H1 (cell line): ENCODE results near the gene APEH. TPM values are rescaled to one million over a fixed set of nuclear protein-coding genes. Genes with fewer than 3 reads are reported as not detected.
"Not testable (repeated sequence)": the region's sequence is repeated elsewhere in the genome, so short reads cannot be mapped to it uniquely, and the experiment has no call there.

ENCODE experiments used
- CTCF ChIA-PET: fragments of 300-600 bp; sonication (Branson Sonifier 250); formaldehyde crosslinking; loops from one replicate; lab custom pipeline; 2021; ENCODE audit not compliant: partially characterized antibody; lab: Charles Lee
- POLR2A ChIA-PET: fragments of 300-600 bp; sonication (Branson Sonifier 250); formaldehyde crosslinking; loops from one replicate; lab custom pipeline; 2021; ENCODE audit warnings: inconsistent platforms; ENCODE audit not compliant: partially characterized antibody; lab: Charles Lee
- DNase-seq, 2 experiments: peaks; one replicate each; pipeline versions ENCODE4 v3.0.0 to v3.0.0-alpha.2; 2010 to 2022; ENCODE audit warnings: low spot score in 2 of 2, low read depth in 1 of 2, mixed read lengths in 1 of 2
- FAIRE-seq: peaks from 2 replicates; lab custom pipeline; 2011; peaks lifted over from hg19 to GRCh38; lab: Jason Lieb, UNC
- H2AFZ ChIP-seq: 2 replicates; pipeline ENCODE4 v1.8.1; 2012; ENCODE audit warnings: low read length, inconsistent platforms
- H2AK5ac ChIP-seq: 2 replicates; pipeline ENCODE4 v1.6.1; 2013; ENCODE audit warnings: low read depth, low read length
- H2BK120ac ChIP-seq: replicated peaks from 2 replicates; pipeline ENCODE3; 2013; ENCODE audit warnings: low read depth, low read length, inconsistent platforms
- H2BK12ac ChIP-seq: 2 replicates; pipeline ENCODE4 v1.6.1; 2013; ENCODE audit warnings: low read depth, low read length
- H2BK15ac ChIP-seq: 2 replicates; pipeline ENCODE4 v1.6.1; 2013; ENCODE audit warnings: low read length
- H2BK20ac ChIP-seq: 2 replicates; pipeline ENCODE4 v1.6.1; 2013; ENCODE audit warnings: low read length
- H2BK5ac ChIP-seq: 2 replicates; pipeline ENCODE4 v1.6.1; 2013; ENCODE audit warnings: low read depth, low read length
- H3K14ac ChIP-seq: 2 replicates; pipeline ENCODE4 v1.6.1; 2013; ENCODE audit warnings: inconsistent platforms; ENCODE audit not compliant: insufficient read length
- H3K18ac ChIP-seq: 2 replicates; pipeline ENCODE4 v1.6.1; 2013; ENCODE audit warnings: low read length; ENCODE audit errors: extremely low read depth
- H3K23ac ChIP-seq: 2 replicates; pipeline ENCODE4 v1.6.1; 2013; ENCODE audit warnings: inconsistent platforms; ENCODE audit not compliant: insufficient read length
- H3K23me2 ChIP-seq: 2 replicates; pipeline ENCODE4 v1.6.1; 2013; ENCODE audit warnings: low read depth, low read length
- H3K27ac ChIP-seq: 2 replicates; pipeline ENCODE4 v1.6.1; 2011; ENCODE audit warnings: low read depth, low read length, inconsistent platforms
- H3K27me3 ChIP-seq, 4 experiments: replicated peaks in 1 of 4; 1 replicate in 1 of 4; 2 replicates in 3 of 4; pipeline versions ENCODE4 v1.6.1 to v1.8.1; 2011 to 2013; ENCODE audit warnings: low read length in 3 of 4, mild to moderate bottlenecking in 3 of 4, inconsistent platforms in 2 of 4, mixed read lengths in 2 of 4, moderate library complexity in 1 of 4; ENCODE audit not compliant: control insufficient read depth in 3 of 4, insufficient read depth in 3 of 4; ENCODE audit errors: extremely low read depth in 1 of 4
- H3K36me3 ChIP-seq, 4 experiments: 2 replicates each; pipeline versions ENCODE4 v1.6.1 to v1.8.1; 2011 to 2013; ENCODE audit warnings: mild to moderate bottlenecking in 4 of 4, low read length in 3 of 4, moderate library complexity in 2 of 4, control low read depth in 1 of 4, inconsistent platforms in 1 of 4; ENCODE audit not compliant: insufficient read depth in 4 of 4, control insufficient read depth in 2 of 4
- H3K4ac ChIP-seq: replicated peaks from 2 replicates; pipeline ENCODE3; 2013; ENCODE audit warnings: low read length, low read depth, mixed read lengths, inconsistent platforms; ENCODE audit not compliant: insufficient read length
- H3K4me1 ChIP-seq, 4 experiments: replicated peaks in 1 of 4; 1 replicate in 1 of 4; 2 replicates in 3 of 4; pipeline versions ENCODE4 v1.6.1 to v1.8.1; 2011 to 2013; ENCODE audit warnings: low read length in 3 of 4, inconsistent platforms in 2 of 4, mixed read lengths in 1 of 4; ENCODE audit not compliant: insufficient read depth in 4 of 4, control insufficient read depth in 3 of 4
- H3K4me2 ChIP-seq, 2 experiments: 2 replicates each; pipeline versions ENCODE4 v1.6.1 to v1.8.1; 2011 to 2013; ENCODE audit warnings: low read depth in 2 of 2, low read length in 2 of 2, control low read depth in 1 of 2, inconsistent platforms in 1 of 2, mild to moderate bottlenecking in 1 of 2; ENCODE audit not compliant: insufficient read depth in 1 of 2
- H3K4me3 ChIP-seq, 4 experiments: fragments of 200-600, 300-600 bp in 1 of 4; sonication (generic), shearing (Covaris generic), sonication (Bioruptor Twin) in 1 of 4; 2 replicates each; pipeline versions ENCODE4 v1.5.1 to v1.8.1; 2011 to 2016; ENCODE audit warnings: low read length in 4 of 4, low read depth in 3 of 4, control low read depth in 2 of 4, inconsistent platforms in 2 of 4, mild to moderate bottlenecking in 2 of 4, mixed read lengths in 1 of 4, moderate library complexity in 1 of 4; ENCODE audit not compliant: insufficient read depth in 2 of 4; ENCODE audit errors: extremely low read depth in 1 of 4
- H3K56ac ChIP-seq: replicated peaks from 2 replicates; pipeline ENCODE3; 2013; ENCODE audit warnings: low read depth, mild to moderate bottlenecking, mixed read lengths, low read length, inconsistent platforms; ENCODE audit not compliant: insufficient read length
- H3K79me1 ChIP-seq: 2 replicates; pipeline ENCODE4 v1.6.1; 2013; ENCODE audit warnings: low read depth, low read length, control low read depth
- H3K79me2 ChIP-seq, 2 experiments: 2 replicates each; pipeline versions ENCODE4 v1.6.1 to v1.8.1; 2012 to 2013; ENCODE audit warnings: low read length in 2 of 2, mild to moderate bottlenecking in 2 of 2, inconsistent platforms in 1 of 2; ENCODE audit not compliant: insufficient read depth in 2 of 2, control insufficient read depth in 1 of 2
- H3K9ac ChIP-seq, 4 experiments: replicated peaks in 1 of 4; 1 replicate in 1 of 4; 2 replicates in 3 of 4; pipeline versions ENCODE4 v1.6.1 to v1.8.1; 2011 to 2013; ENCODE audit warnings: low read depth in 3 of 4, low read length in 3 of 4, control low read depth in 2 of 4, mild to moderate bottlenecking in 2 of 4, moderate library complexity in 2 of 4, inconsistent platforms in 1 of 4; ENCODE audit errors: extremely low read depth in 1 of 4
- H3K9me3 ChIP-seq, 2 experiments: 2 replicates each; pipeline versions ENCODE4 v1.6.1 to v1.8.1; 2012 to 2013; ENCODE audit warnings: mild to moderate bottlenecking in 2 of 2, moderate library complexity in 2 of 2, control low read depth in 1 of 2, inconsistent platforms in 1 of 2, low read depth in 1 of 2, low read length in 1 of 2, mixed read lengths in 1 of 2; ENCODE audit not compliant: insufficient read depth in 2 of 2
- H4K20me1 ChIP-seq, 2 experiments: replicated peaks in 1 of 2; 2 replicates each; pipeline versions ENCODE3 to v1.8.1; 2011 to 2013; ENCODE audit warnings: inconsistent platforms in 2 of 2, low read length in 2 of 2, mild to moderate bottlenecking in 1 of 2; ENCODE audit not compliant: insufficient read depth in 2 of 2, control insufficient read depth in 1 of 2
- H4K5ac ChIP-seq: 2 replicates; pipeline ENCODE4 v1.6.1; 2013; ENCODE audit warnings: low read length, low read depth, mixed read lengths, inconsistent platforms; ENCODE audit not compliant: insufficient read length
- H4K8ac ChIP-seq: 2 replicates; pipeline ENCODE4 v1.8.0; 2013; ENCODE audit warnings: mild to moderate bottlenecking, moderate library complexity, low read length, inconsistent platforms; ENCODE audit not compliant: insufficient read depth; ENCODE audit errors: extremely low read depth
- H4K91ac ChIP-seq: replicated peaks from 2 replicates; pipeline ENCODE3; 2013; ENCODE audit warnings: low read length, mixed read lengths, inconsistent platforms; ENCODE audit not compliant: insufficient read length
- WGBS, 2 experiments: shearing (Covaris generic) in 1 of 2; methylation state at CpG; one replicate each; pipeline versions ENCODE4 v1.1.6 to v1.1.7; 2013 to 2015; ENCODE audit warnings: low lambda C conversion rate in 2 of 2, mixed read lengths in 2 of 2, inconsistent platforms in 1 of 2, low coverage in 1 of 2, missing lambda C conversion rate in 1 of 2; ENCODE audit not compliant: insufficient replicate concordance in 2 of 2, insufficient coverage in 1 of 2, insufficient read length in 1 of 2; ENCODE audit errors: extremely low coverage in 1 of 2, missing lambda C conversion rate in 1 of 2; 5-methylcytosine and 5-hydroxymethylcytosine counted together
- polyA plus RNA-seq, 7 experiments: library from polyadenylated mRNA; depleted of rRNA in 3 of 7; stranded (reverse) in 5 of 7; unstranded in 2 of 7; fragments of >200 nt in 5 of 7; fragments of 200-250 nt in 2 of 7; gene quantifications; 1 replicate in 5 of 7; 2 replicates in 1 of 7; 4 replicates in 1 of 7; pipeline versions ENCODE4 v1.2.1 to v1.2.3, GENCODE V29; 2011 to 2013; ENCODE audit warnings: missing spikeins in 2 of 7, mixed read lengths in 2 of 7
- total RNA-seq: library from RNA; stranded (reverse); fragmentation: NEBNext Ultra II Directional; extraction: Animal tissue kit (Norgen Biotek cat#: 25700); gene quantifications from 2 replicates; pipeline ENCODE4 v1.2.1, GENCODE V29; 2021

APEH gene
- total and polyA plus RNA-seq, 2 of the 8 experiments (the other 6 are each of a cell fraction or from before 2014, with no cell fraction given) = 222 to 260 TPM

DNA sequence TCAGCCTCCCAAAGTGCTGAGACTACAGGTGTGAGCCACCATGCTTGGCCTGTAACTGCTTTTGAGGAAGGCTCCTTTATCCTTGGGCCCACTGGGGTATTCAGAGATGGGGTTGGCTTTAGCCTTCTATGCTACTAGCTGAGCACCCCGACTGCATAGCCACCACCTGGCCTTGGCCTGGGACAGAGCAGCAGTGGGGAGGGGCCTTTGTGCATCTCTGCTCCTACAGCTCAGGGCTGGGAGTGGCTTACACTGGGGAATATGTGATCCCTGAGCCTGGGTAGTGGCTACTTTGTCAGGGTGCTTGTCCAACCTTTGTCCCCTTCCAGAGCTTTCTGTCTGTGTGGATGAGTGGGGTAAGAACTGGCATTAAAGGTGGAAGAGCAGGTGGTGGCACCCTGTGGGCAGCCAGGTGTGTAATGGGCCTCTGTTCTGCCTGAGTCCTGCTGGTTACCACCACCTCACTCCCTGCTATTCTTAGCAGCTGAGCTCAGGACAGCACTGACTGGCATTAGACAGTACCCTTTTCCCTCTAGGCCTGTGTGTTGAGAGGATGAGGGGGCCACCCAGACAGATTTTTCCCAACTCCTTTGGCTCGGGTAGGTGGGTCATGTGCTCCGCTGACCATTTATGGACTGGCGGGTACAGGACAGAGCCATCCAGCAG, 21.3 kb downstream of the APEH start:
- H2AK5ac ChIP-seq, H3K4ac ChIP-seq, H3K23me2 ChIP-seq, H4K20me1 ChIP-seq, H2BK20ac ChIP-seq, H3K4me2 ChIP-seq, H4K91ac ChIP-seq, H3K56ac ChIP-seq, H3K27me3 ChIP-seq, H3K79me2 ChIP-seq, H4K5ac ChIP-seq, H3K23ac ChIP-seq, DNase-seq, H2AFZ ChIP-seq, H3K4me1 ChIP-seq, H4K8ac ChIP-seq, H3K36me3 ChIP-seq, H2BK120ac ChIP-seq, H2BK15ac ChIP-seq, H2BK12ac ChIP-seq, FAIRE-seq, H3K79me1 ChIP-seq, H3K9ac ChIP-seq, POLR2A ChIA-PET, H2BK5ac ChIP-seq, H3K27ac ChIP-seq, H3K9me3 ChIP-seq, H3K18ac ChIP-seq, H3K4me3 ChIP-seq, H3K14ac ChIP-seq: not testable (repeated sequence)
- CTCF ChIA-PET = interaction anchor here (0.7 kb wide), 1 partner anchor 16 kb away, joined by 3 read pairs; no protein-coding TSS in a partner anchor
- 83% methylated on average over 2 of the region's 4 CpGs; no CpG with 5 or more reads in 1 of the 2 experiments for WGBS, 2 experiments
